ENCODE data around the gene PRDX5. TPM values are rescaled to one million over a fixed set of nuclear protein-coding genes. Genes with fewer than 3 reads are reported as not detected.

The PRDX5 gene
- total RNA-seq, 1 experiment from 2014 or later, result 228 TPM

GRCh38 chr11:64305075-64305690 is 12.7 kb upstream of the PRDX5 start, which contains the start of gene ESRRA:
Gene ESRRA, plus strand, starts transcription at chr11:64305524. Its CDS starts 1,656 bp downstream, at chr11:64307180.
- peaks cover 3% of the 10 kb centered on the region; the same call in 1 of the 2 replicates for H3K79me2 ChIP-seq (ENCODE audit: insufficient read depth, low read length)
- H2AK5ac ChIP-seq (ENCODE audit: insufficient read length, low read length), result no peak within 1 kb of the TSS
- H2BK20ac ChIP-seq (ENCODE audit: low read depth, low read length, poor library complexity, severe bottlenecking), result no peak within 1 kb of the TSS
- peak within 1 kb of the TSS; percentile 87 for H3K4me2 ChIP-seq (ENCODE audit: insufficient read depth, insufficient read length, low read length)
- peak within 1 kb of the TSS; percentile 71 for H2BK120ac ChIP-seq (ENCODE audit: low read depth, low read length, poor library complexity, severe bottlenecking)
- no peaks in the 10 kb centered on the region for H4K20me1 ChIP-seq (ENCODE audit: control insufficient read depth, insufficient read depth, insufficient read length)
- no peak within 1 kb of the TSS for H3K23ac ChIP-seq (ENCODE audit: insufficient read length, low read depth, low read length)
- H3K27me3 Mint-ChIP-seq (ENCODE audit: low read depth), result peaks cover 35% of the 10 kb centered on the region
- peaks cover 5% of the 10 kb centered on the region; the same call in 1 of the 2 replicates for H3K27me3 ChIP-seq (ENCODE audit: insufficient read depth, low read length)
- no peak within 1 kb of the TSS for H2BK15ac ChIP-seq (ENCODE audit: low read depth, low read length)
- no peak for TF ChIP-seq CTCF (conservative IDR thresholded peaks at IDR 0.05)
- peak within 1 kb of the TSS; percentile 36 for H4K5ac ChIP-seq (ENCODE audit: insufficient read length, low read depth, low read length)
- H3K4me3 Mint-ChIP-seq, result peak within 1 kb of the TSS; percentile 91 to 92
- peak within 1 kb of the TSS; percentile 74 for H3K9ac ChIP-seq (ENCODE audit: extremely low read depth, insufficient read length, low read length)
- no peak within 1 kb of the TSS for H3T11ph ChIP-seq (ENCODE audit: low read length)
- peak; percentile 100 for DNase-seq
- H4K8ac ChIP-seq (replicated peaks; ENCODE audit: insufficient read length, low read depth, low read length), result no peak within 1 kb of the TSS
- H2AFZ ChIP-seq (ENCODE audit: low read length), result no peak within 1 kb of the TSS
- H3K27ac ChIP-seq (ENCODE audit: insufficient read length, low read depth, low read length), result peak within 1 kb of the TSS; percentile 95
- H3K18ac ChIP-seq (ENCODE audit: insufficient read length, low read depth, low read length), result peak within 1 kb of the TSS; percentile 98
- H3K4me1 ChIP-seq (ENCODE audit: insufficient read depth, low read length), result peaks cover 2% of the 10 kb centered on the region; the same call in 1 of the 2 replicates
- no peak within 1 kb of the TSS for H4K91ac ChIP-seq (ENCODE audit: insufficient read length, low read depth, low read length)
- no peaks in the 10 kb centered on the region for H3K9me3 ChIP-seq (ENCODE audit: control insufficient read depth, low read depth, low read length)
- H3K4ac ChIP-seq (ENCODE audit: low read depth, low read length), result peak within 1 kb of the TSS; percentile 30; the same call in 1 of the 2 replicates
- H3K56ac ChIP-seq (ENCODE audit: insufficient read length, low read depth, low read length), result no peak within 1 kb of the TSS
- peak within 1 kb of the TSS; percentile 69 for H2BK5ac ChIP-seq (ENCODE audit: insufficient read length, low read length)
- H3K9me3 Mint-ChIP-seq, result no peaks in the 10 kb centered on the region
- H3K4me1 Mint-ChIP-seq, result peaks cover 19 to 20% of the 10 kb centered on the region in 2 experiments
- H2BK12ac ChIP-seq (ENCODE audit: insufficient read length, low read depth, low read length), result no peak within 1 kb of the TSS
- peak within 1 kb of the TSS; percentile 93 for H3K14ac ChIP-seq (ENCODE audit: insufficient read depth, low read length)
- peaks cover 6 to 7% (median 6%) of the 10 kb centered on the region in 3 experiments; a peak in 5 of 7 replicates for H3K36me3 Mint-ChIP-seq (ENCODE audit: insufficient read depth in 1 of 3, low read depth in 3 of 3)
- WGBS (ENCODE audit: extremely low coverage, insufficient read length, low lambda C conversion rate), result no CpG with 5 or more reads among the region's 81 CpGs
- peak within 1 kb of the TSS; percentile 98 to 100 (median 99) for H3K27ac Mint-ChIP-seq
- peaks cover 5% of the 10 kb centered on the region for H3K79me1 ChIP-seq (ENCODE audit: insufficient read depth, low read depth, low read length, poor library complexity, severe bottlenecking)
- H3K23me2 ChIP-seq (ENCODE audit: insufficient read length, low read depth, low read length, poor library complexity, severe bottlenecking), result peaks cover 16% of the 10 kb centered on the region
